SU-DHL-6 (cell line): ENCODE results near the gene AFAP1.

ENCODE experiments used
- H2AFZ ChIP-seq: fragments of 200-600 bp; sonication (generic); 2 replicates; pipeline ENCODE4 v1.6.1; 2014; ENCODE audit warnings: low read depth, mild to moderate bottlenecking, moderate library complexity, mixed read lengths, antibody characterized with exemption, low read length; ENCODE audit not compliant: severe bottlenecking
- H3F3A ChIP-seq: fragments of 200-600 bp; shearing (Covaris generic); 2 replicates; pipeline ENCODE4 v1.6.0; 2016; ENCODE audit warnings: antibody characterized with exemption, mild to moderate bottlenecking; ENCODE audit not compliant: insufficient read depth
- H3K27ac ChIP-seq: fragments of 200-600 bp; sonication (generic); 2 replicates; pipeline ENCODE4 v1.5.1; 2016; ENCODE audit warnings: low read depth, mild to moderate bottlenecking, low read length, moderate library complexity, mixed read lengths
- H3K27me3 ChIP-seq: fragments of 200-600 bp; sonication (generic), shearing (Covaris generic); 2 replicates; pipeline ENCODE4 v1.6.0; 2014; ENCODE audit warnings: mild to moderate bottlenecking, low read length
- H3K36me3 ChIP-seq: fragments of 200-600 bp; sonication (generic); 2 replicates; pipeline ENCODE4 v1.6.1; 2014; ENCODE audit warnings: mild to moderate bottlenecking, low read length, mixed read lengths
- H3K4me2 ChIP-seq: fragments of 300-600, 200-600 bp; shearing (Covaris generic), sonication (generic); 2 replicates; pipeline ENCODE4 v1.6.0; 2014; ENCODE audit warnings: low read length, low read depth, mild to moderate bottlenecking; ENCODE audit not compliant: poor library complexity, severe bottlenecking
- H3K4me3 ChIP-seq: fragments of 200-600 bp; sonication (generic); 2 replicates; pipeline ENCODE4 v1.5.1; 2014; ENCODE audit warnings: antibody characterized with exemption, low read length, mild to moderate bottlenecking, mixed read lengths; ENCODE audit not compliant: insufficient read depth, poor library complexity, severe bottlenecking
- H3K79me2 ChIP-seq: fragments of 200-600 bp; sonication (generic); 2 replicates; pipeline ENCODE4 v1.6.1; 2014; ENCODE audit warnings: mild to moderate bottlenecking, low read length, moderate library complexity; ENCODE audit not compliant: insufficient read depth
- H3K9ac ChIP-seq: fragments of 200-600 bp; sonication (generic); 2 replicates; pipeline ENCODE4 v1.7.0; 2014; ENCODE audit warnings: mild to moderate bottlenecking, low read length
- H3K9me2 ChIP-seq: fragments of 200-600 bp; sonication (generic); replicated peaks from 2 replicates; pipeline ENCODE4 v1.6.1; 2014; ENCODE audit warnings: low read length; ENCODE audit not compliant: insufficient read depth
- H3K9me3 ChIP-seq: fragments of 200-600 bp; sonication (generic); 2 replicates; pipeline ENCODE4 v1.6.1; 2014; ENCODE audit warnings: low read length, mixed read lengths; ENCODE audit not compliant: insufficient read depth
- H4K20me1 ChIP-seq: fragments of 200-600 bp; sonication (generic); 2 replicates; pipeline ENCODE4 v1.6.1; 2014; ENCODE audit warnings: low read depth, mild to moderate bottlenecking, antibody characterized with exemption, low read length, moderate library complexity, mixed read lengths
- EZH2phosphoT487 ChIP-seq: fragments of 200-600 bp; sonication (generic), shearing (Covaris generic); conservative IDR thresholded peaks from 2 replicates; pipeline ENCODE4 v1.6.1; 2018; ENCODE audit warnings: mild to moderate bottlenecking, antibody characterized with exemption, low read length, moderate library complexity, mixed read lengths
- TF ChIP-seq, protein P1 (sequence below): fragments of 200-600 bp; sonication (generic); IDR thresholded peaks from one replicate; pipeline ENCODE4 v1.5.1; 2017; ENCODE audit warnings: antibody characterized with exemption, mild to moderate bottlenecking, low read length, moderate library complexity; ENCODE audit not compliant: insufficient read depth, poor library complexity, severe bottlenecking

The AFAP1 gene

DNA sequence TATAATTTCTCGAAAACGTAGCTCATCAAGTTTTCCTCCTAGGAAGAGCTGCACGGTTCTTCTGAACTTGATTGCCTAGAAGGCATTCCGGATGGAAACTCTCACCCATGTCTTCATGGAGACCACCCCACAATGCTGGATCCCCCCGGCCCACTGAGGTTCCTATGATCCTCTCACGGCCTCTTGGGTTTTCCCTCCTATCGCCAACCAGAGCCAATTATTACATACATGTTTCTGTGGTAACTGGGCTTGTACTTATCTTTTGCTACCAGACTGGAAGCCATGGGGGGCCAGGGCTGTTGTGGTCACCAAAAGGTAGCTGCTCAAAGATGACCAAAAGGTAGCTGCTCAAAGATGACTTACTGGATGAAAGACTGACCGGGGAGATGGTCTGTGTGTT, 131.5 kb downstream of the AFAP1 start:
- Histone ChIP-seq H3K79me2 (no peaks in the 10 kb centered on the region), H3K27me3 (no peaks in the 10 kb centered on the region), H3K9ac (no peak overlapping the region), H3K36me3 (no peaks in the 10 kb centered on the region), H2AFZ (no peak overlapping the region), H3K4me2 (no peak overlapping the region), H3K27ac (no peak overlapping the region), H3K9me3 (no peaks in the 10 kb centered on the region), H4K20me1 (no peaks in the 10 kb centered on the region), H3K4me3 (no peak overlapping the region), H3K9me2 (no peaks in the 10 kb centered on the region), H3F3A (no peaks in the 10 kb centered on the region)
- TF ChIP-seq, protein P1, sequence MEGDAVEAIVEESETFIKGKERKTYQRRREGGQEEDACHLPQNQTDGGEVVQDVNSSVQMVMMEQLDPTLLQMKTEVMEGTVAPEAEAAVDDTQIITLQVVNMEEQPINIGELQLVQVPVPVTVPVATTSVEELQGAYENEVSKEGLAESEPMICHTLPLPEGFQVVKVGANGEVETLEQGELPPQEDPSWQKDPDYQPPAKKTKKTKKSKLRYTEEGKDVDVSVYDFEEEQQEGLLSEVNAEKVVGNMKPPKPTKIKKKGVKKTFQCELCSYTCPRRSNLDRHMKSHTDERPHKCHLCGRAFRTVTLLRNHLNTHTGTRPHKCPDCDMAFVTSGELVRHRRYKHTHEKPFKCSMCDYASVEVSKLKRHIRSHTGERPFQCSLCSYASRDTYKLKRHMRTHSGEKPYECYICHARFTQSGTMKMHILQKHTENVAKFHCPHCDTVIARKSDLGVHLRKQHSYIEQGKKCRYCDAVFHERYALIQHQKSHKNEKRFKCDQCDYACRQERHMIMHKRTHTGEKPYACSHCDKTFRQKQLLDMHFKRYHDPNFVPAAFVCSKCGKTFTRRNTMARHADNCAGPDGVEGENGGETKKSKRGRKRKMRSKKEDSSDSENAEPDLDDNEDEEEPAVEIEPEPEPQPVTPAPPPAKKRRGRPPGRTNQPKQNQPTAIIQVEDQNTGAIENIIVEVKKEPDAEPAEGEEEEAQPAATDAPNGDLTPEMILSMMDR, result no peak
- TF ChIP-seq EZH2phosphoT487, result no peak

DNA sequence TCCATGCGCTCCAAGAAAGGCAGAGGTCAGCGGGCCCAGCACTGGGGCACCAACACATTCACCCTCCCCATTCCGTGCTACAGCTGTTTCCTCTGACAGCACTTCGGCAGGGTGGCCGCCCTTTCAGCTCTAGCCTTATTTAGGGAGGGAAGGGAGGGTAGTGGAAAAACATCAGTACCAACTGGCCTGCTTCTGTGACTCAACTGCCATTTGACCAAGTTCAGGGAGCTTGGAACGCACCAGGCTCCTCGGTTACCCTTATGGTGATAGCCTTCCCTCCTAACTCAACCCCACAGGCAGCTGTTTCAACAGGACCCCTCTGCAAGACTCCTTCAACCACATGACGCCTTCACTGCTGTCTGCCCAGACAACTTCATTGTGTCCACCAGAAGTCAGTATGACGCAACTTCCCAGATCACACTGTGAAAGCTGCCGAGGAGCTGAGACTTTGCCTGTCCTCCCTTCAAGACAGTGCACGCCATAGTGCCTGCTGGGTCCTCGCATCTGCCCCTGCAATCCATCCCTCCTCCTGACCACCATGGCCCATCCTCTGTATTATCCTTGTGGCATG, 132.2 kb downstream of the AFAP1 start:
- Histone ChIP-seq H3K9me2 (no peaks in the 10 kb centered on the region), H3K4me2 (no peak overlapping the region), H3F3A (no peaks in the 10 kb centered on the region), H3K27me3 (no peaks in the 10 kb centered on the region), H4K20me1 (no peaks in the 10 kb centered on the region), H3K79me2 (no peaks in the 10 kb centered on the region), H3K9ac (no peak overlapping the region), H3K27ac (no peak overlapping the region), H3K9me3 (no peaks in the 10 kb centered on the region), H3K36me3 (no peaks in the 10 kb centered on the region), H3K4me3 (no peak overlapping the region), H2AFZ (no peak overlapping the region)
- TF ChIP-seq EZH2phosphoT487, result no peak
- TF ChIP-seq, protein P1, result no peak

- no peaks in the 10 kb centered on the region for H4K20me1 ChIP-seq
- no peaks in the 10 kb centered on the region for H3K79me2 ChIP-seq
- no peaks in the 10 kb centered on the region for H3K36me3 ChIP-seq
- H3K27ac ChIP-seq, result no peak overlapping the region
- no peak overlapping the region for H3K4me3 ChIP-seq
- H3K9me2 ChIP-seq, result no peaks in the 10 kb centered on the region
- H3K27me3 ChIP-seq, result no peaks in the 10 kb centered on the region
- TF ChIP-seq, protein P1, result no peak
- TF ChIP-seq EZH2phosphoT487, result no peak
- no peak overlapping the region for H2AFZ ChIP-seq
- H3K9me3 ChIP-seq, result no peaks in the 10 kb centered on the region
- no peaks in the 10 kb centered on the region for H3F3A ChIP-seq
- H3K9ac ChIP-seq, result no peak overlapping the region
- no peak overlapping the region for H3K4me2 ChIP-seq
Measured at GRCh38 chr4:7806338-7807090, 133.1 kb downstream of the AFAP1 start.
